Gastrocnemius medialis (tissue), 4 donors: ENCODE measurements around the gene PCOLCE2. TPM values are rescaled to one million over a fixed set of nuclear protein-coding genes. Genes with fewer than 3 reads are reported as not detected.

Source experiments
- ATAC-seq, 2 donors: fragments of 150-250 bp; one replicate each; pipeline ENCODE4 v1.9.1; 2016
- DNase-seq, 2 donors: peaks; one replicate each; pipeline ENCODE4 v3.0.0-alpha.2; 2019
- H3K27ac ChIP-seq, 4 donors: fragments of 200-600 bp; sonication (generic); 1 replicate in 1 of 4; 2 replicates in 3 of 4; pipeline ENCODE4 v1.5.1; 2016 to 2018; ENCODE audit warnings: mild to moderate bottlenecking in 2 of 4, moderate library complexity in 1 of 4
- H3K27me3 ChIP-seq, 3 donors: fragments of 200-600 bp; sonication (generic) in 2 of 3; 1 replicate in 1 of 3; 2 replicates in 2 of 3; pipeline versions ENCODE4 v1.5.1 to v1.6.0; 2016 to 2019; ENCODE audit warnings: mild to moderate bottlenecking in 1 of 3, moderate library complexity in 1 of 3
- H3K36me3 ChIP-seq, 2 donors: fragments of 200-600 bp; sonication (generic) in 1 of 2; one replicate each; pipeline ENCODE4 v1.5.1; 2017 to 2018
- H3K4me1 ChIP-seq, 2 donors: fragments of 200-600 bp; sonication (generic) in 1 of 2; one replicate each; pipeline ENCODE4 v1.5.1; 2016 to 2017; ENCODE audit warnings: mild to moderate bottlenecking in 2 of 2
- H3K4me3 ChIP-seq, 4 donors: fragments of 200-600 bp; sonication (generic) in 3 of 4; 1 replicate in 1 of 4; 2 replicates in 3 of 4; pipeline ENCODE4 v1.5.1; 2016 to 2019; ENCODE audit warnings: mild to moderate bottlenecking in 2 of 4
- H3K9me3 ChIP-seq, 3 donors: fragments of 200-600 bp; sonication (generic) in 2 of 3; 1 replicate in 1 of 3; 2 replicates in 2 of 3; pipeline ENCODE4 v1.5.1; 2016 to 2019
- CTCF ChIP-seq, 5 experiments: fragments of 450-650 bp in 3 of 5; fragments of 200-600 bp in 2 of 5; sonication (generic) in 2 of 5; IDR thresholded peaks in 4 of 5; conservative IDR thresholded peaks in 1 of 5; 1 replicate in 4 of 5; 2 replicates in 1 of 5; pipeline ENCODE4 v1.5.1; 2016 to 2019; ENCODE audit warnings: antibody characterized with exemption in 5 of 5, mild to moderate bottlenecking in 3 of 5, moderate library complexity in 3 of 5
- POLR2A ChIP-seq, 2 donors: fragments of 450-650 bp; IDR thresholded peaks; one replicate each; pipeline ENCODE4 v1.6.1; 2017; ENCODE audit warnings: antibody characterized with exemption in 2 of 2, mild to moderate bottlenecking in 2 of 2, moderate library complexity in 2 of 2
- in situ Hi-C, 4 donors: fragments of 200-750 bp; cut with MboI; loops; one replicate each; pipeline versions ENCODE4 v1.15.0 to v1.8.0; 2017; ENCODE audit warnings: low sequenced_read_pairs in 4 of 4
- intact Hi-C: fragments of 100-400 bp; cut with DNase I; formaldehyde crosslinking; loops from one replicate; pipeline ENCODE4 v1.15.1; 2023; ENCODE audit warnings: low total_unique reads
- total RNA-seq, 4 donors: library from RNA; depleted of rRNA; stranded (reverse); fragments of >200 nt; gene quantifications; one replicate each; pipeline versions ENCODE4 v1.1.0 to v1.2.3, GENCODE V29; 2016

PCOLCE2 gene
- total RNA-seq, 4 donors from 2014 or later: 2.5 to 17.2 (median 4.0) TPM

DNA sequence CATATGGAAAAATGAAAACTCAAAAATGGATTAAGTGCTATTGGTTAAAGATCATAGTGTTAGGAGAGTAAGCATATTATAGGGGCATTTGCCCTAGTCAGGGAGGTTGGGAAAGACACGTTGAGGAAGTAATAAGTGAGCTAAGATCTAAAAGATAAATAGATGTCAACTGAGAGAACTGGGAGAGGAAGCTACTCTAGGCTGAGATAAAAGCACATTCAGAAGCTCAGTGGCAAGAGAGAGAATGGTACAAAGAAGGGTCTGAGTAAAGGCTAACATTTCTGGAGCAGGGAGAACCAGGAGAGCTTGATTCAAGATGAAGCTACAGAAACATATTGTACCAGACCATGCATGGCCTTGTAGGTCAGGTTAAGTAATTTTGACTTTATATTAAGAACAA lies 101.2 kb downstream of the PCOLCE2 start:
- no peak for ATAC-seq

GRCh38 chr3:142785996-142786395 lies 102.9 kb downstream of the PCOLCE2 start:
- Histone ChIP-seq H3K4me3 (no peak overlapping the region), H3K36me3 (no peaks in the 10 kb centered on the region), H3K27me3 (no peaks in the 10 kb centered on the region), H3K9me3 (no peaks in the 10 kb centered on the region), H3K4me1 (no peaks in the 10 kb centered on the region), H3K27ac (no peak overlapping the region)
- TF ChIP-seq POLR2A (IDR thresholded peaks at IDR 0.05): no peak
- TF ChIP-seq CTCF (IDR thresholded peaks at IDR 0.05 in 4 of 5, conservative IDR thresholded peaks at IDR 0.05 in 1 of 5): no peak
- DNase-seq: no peak
- in situ Hi-C loops: no loop called here
- ATAC-seq: no peak
- intact Hi-C loops: no loop called here

More for the DNA sequence above, 101.2 kb downstream of the PCOLCE2 start:
- no peak overlapping the region for H3K4me3 ChIP-seq
- no peaks in the 10 kb centered on the region for H3K4me1 ChIP-seq
- no peak for TF ChIP-seq POLR2A (IDR thresholded peaks at IDR 0.05)
- no peak for TF ChIP-seq CTCF (IDR thresholded peaks at IDR 0.05 in 4 of 5, conservative IDR thresholded peaks at IDR 0.05 in 1 of 5)
- no peaks in the 10 kb centered on the region for H3K9me3 ChIP-seq
- H3K27ac ChIP-seq: no peak overlapping the region
- intact Hi-C loops: no loop called here
- no peaks in the 10 kb centered on the region for H3K36me3 ChIP-seq
- in situ Hi-C loops: no loop called here
- no peaks in the 10 kb centered on the region for H3K27me3 ChIP-seq
- no peak for DNase-seq

- ATAC-seq: no peak
- no peak overlapping the region for H3K27ac ChIP-seq
- H3K27me3 ChIP-seq: no peaks in the 10 kb centered on the region
- no peak overlapping the region for H3K4me3 ChIP-seq
- no peaks in the 10 kb centered on the region for H3K9me3 ChIP-seq
- TF ChIP-seq POLR2A (IDR thresholded peaks at IDR 0.05) (no peak), CTCF (IDR thresholded peaks at IDR 0.05 in 4 of 5, conservative IDR thresholded peaks at IDR 0.05 in 1 of 5) (no peak)
- H3K4me1 ChIP-seq: no peaks in the 10 kb centered on the region
- no peak for DNase-seq
- in situ Hi-C loops: no loop called here
- no peaks in the 10 kb centered on the region for H3K36me3 ChIP-seq
- intact Hi-C loops: no loop called here
These were observed 104.7 kb downstream of the PCOLCE2 start for GRCh38 chr3:142784228-142784627.

DNA sequence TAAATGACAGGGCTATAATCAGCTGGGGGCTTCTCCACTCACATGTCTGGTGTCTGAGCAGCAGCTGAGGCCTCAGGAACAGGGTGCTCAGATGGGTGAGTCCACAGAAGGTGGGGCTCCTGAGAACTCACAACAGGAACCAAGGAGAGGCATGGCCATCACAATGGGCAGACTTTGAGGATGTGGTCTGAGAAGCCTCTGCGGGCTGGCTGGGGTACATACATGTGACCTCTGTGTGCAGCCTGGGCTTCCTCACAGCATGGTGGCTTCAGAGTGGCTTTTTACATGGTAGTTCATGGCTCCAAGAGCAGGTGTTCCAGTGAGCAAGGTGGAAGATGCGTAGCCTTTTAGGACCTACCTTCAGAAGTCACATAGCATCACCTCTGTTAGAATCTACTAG lies 106.3 kb downstream of the PCOLCE2 start:
- Histone ChIP-seq H3K27me3 (no peaks in the 10 kb centered on the region), H3K36me3 (no peaks in the 10 kb centered on the region), H3K9me3 (no peaks in the 10 kb centered on the region), H3K27ac (no peak overlapping the region), H3K4me1 (no peaks in the 10 kb centered on the region), H3K4me3 (no peak overlapping the region)
- ATAC-seq: no peak
- intact Hi-C loops (no loop called here), in situ Hi-C loops (no loop called here)
- no peak for DNase-seq
- TF ChIP-seq POLR2A (IDR thresholded peaks at IDR 0.05): no peak
- TF ChIP-seq CTCF (IDR thresholded peaks at IDR 0.05 in 4 of 5, conservative IDR thresholded peaks at IDR 0.05 in 1 of 5): no peak

DNA sequence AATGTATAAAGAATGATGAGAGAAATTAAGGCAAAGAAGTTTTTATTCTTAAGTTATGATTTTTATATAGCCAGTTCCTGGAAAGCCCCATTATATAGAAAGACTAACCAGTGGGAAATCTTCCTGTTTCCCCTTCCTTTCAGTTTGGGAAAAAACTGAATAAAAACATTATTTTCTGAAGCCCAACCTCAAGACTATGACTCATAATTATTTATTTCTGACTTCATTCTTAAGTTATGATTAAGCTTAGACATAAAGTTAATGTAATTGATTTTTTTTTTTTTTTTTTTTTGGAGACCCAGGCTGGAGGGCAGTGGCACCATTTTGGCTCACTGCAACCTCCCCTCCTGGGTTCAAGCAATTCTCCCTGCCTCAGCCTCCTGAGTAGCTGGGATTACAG lies 109.3 kb downstream of the PCOLCE2 start:
- Histone ChIP-seq H3K27ac (no peak overlapping the region), H3K36me3 (no peaks in the 10 kb centered on the region), H3K9me3 (no peaks in the 10 kb centered on the region), H3K4me1 (no peaks in the 10 kb centered on the region), H3K27me3 (no peaks in the 10 kb centered on the region), H3K4me3 (no peak overlapping the region)
- ATAC-seq (no peak), DNase-seq (no peak)
- in situ Hi-C loops (no loop called here), intact Hi-C loops (no loop called here)
- TF ChIP-seq POLR2A (IDR thresholded peaks at IDR 0.05): no peak
- TF ChIP-seq CTCF (IDR thresholded peaks at IDR 0.05 in 4 of 5, conservative IDR thresholded peaks at IDR 0.05 in 1 of 5): no peak
